Measurements from ENCODE around the gene EIF2AK3. TPM values are rescaled to one million over a fixed set of nuclear protein-coding genes. Genes with fewer than 3 reads are reported as not detected.

Gene EIF2AK3
- polyA plus RNA-seq, 1 donor from 2014 or later, result 23.2 TPM

DNA sequence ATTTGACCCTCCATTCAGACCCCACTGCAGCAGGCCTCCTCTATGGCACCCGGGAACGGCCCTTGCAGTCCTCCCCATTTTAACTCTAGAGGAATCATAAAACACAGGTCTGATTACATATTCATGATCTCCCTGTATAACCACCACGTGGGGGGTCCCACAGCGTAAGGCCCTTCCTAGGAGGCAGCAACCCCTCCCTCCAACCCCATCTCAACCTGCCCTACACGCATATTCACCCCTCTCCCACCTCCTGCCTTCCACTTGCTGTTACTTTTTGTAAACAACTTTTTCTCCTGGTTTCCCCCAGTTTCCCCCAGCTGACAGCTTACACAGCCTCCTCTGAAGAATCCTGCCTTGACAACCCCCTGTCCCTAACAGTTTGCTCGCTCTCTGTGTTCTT, 89.6 kb downstream of the EIF2AK3 start:
- Histone ChIP-seq H3K9me2 (ENCODE audit: insufficient read depth, low read length) (no peaks in the 10 kb centered on the region), H3K27ac (ENCODE audit: low read length) (no peak overlapping the region), H3K27me3 (ENCODE audit: insufficient read depth, low read depth, low read length) (no peaks in the 10 kb centered on the region), H2AFZ (ENCODE audit: low read depth, low read length) (no peak overlapping the region), H3K9ac (ENCODE audit: low read length) (no peak overlapping the region), H3K4me2 (ENCODE audit: low read length) (no peak overlapping the region), H3K9me3 (ENCODE audit: low read length) (no peaks in the 10 kb centered on the region), H3F3A (ENCODE audit: insufficient read depth, low read length, poor library complexity, severe bottlenecking) (no peaks in the 10 kb centered on the region), H3K36me3 (ENCODE audit: insufficient read depth, low read length) (no peaks in the 10 kb centered on the region), H3K79me2 (replicated peaks; ENCODE audit: insufficient read depth, low read length) (no peaks in the 10 kb centered on the region), H3K4me3 (ENCODE audit: low read length) (no peak overlapping the region), H4K20me1 (ENCODE audit: insufficient read depth) (no peaks in the 10 kb centered on the region)
- TF ChIP-seq MXI1 (conservative IDR thresholded peaks at IDR 0.05; ENCODE audit: poor library complexity, severe bottlenecking), result no peak
- no peak for TF ChIP-seq TAF1 (IDR thresholded peaks at IDR 0.05; ENCODE audit: low read depth)
- no peak for TF ChIP-seq EP300 (conservative IDR thresholded peaks at IDR 0.05; ENCODE audit: poor library complexity, severe bottlenecking)
- TF ChIP-seq POLR2AphosphoS5 (IDR thresholded peaks at IDR 0.05), result no peak
- no peak for TF ChIP-seq REST (IDR thresholded peaks at IDR 0.05; ENCODE audit: borderline replicate concordance)
- no peak for TF ChIP-seq EZH2 (IDR thresholded peaks at IDR 0.05; ENCODE audit: borderline replicate concordance, insufficient read depth, low read length, poor library complexity, severe bottlenecking)
- TF ChIP-seq SMC3 (conservative IDR thresholded peaks at IDR 0.05; ENCODE audit: poor library complexity), result no peak
- no peak for TF ChIP-seq CTCF (IDR thresholded peaks at IDR 0.05; ENCODE audit: poor library complexity, severe bottlenecking)
- no peak for TF ChIP-seq RAD21 (conservative IDR thresholded peaks at IDR 0.05)

DNA sequence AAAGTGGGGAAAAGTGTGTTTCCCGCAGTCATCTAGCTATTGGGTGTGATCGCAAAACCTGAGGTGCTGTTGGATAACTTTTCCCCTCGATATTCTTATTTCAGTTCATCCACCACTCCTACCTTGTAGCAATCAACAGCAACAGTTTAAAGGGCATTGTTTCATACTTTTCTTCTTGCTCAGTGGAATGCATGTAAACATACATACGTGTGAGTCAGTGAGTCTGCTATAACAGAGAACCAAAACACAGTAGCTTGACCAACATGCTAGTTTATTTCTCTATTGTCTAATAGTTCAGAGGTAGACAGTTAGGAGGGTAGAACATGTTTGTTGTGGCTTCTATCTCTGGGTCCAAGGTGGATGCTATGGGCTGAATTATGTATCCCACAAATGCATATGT, 97.2 kb downstream of the EIF2AK3 start:
- H3K4me3 ChIP-seq (ENCODE audit: low read length), result no peak overlapping the region
- H3K79me2 ChIP-seq (replicated peaks; ENCODE audit: insufficient read depth, low read length), result no peaks in the 10 kb centered on the region
- no peaks in the 10 kb centered on the region for H3K36me3 ChIP-seq (ENCODE audit: insufficient read depth, low read length)
- H4K20me1 ChIP-seq (ENCODE audit: insufficient read depth), result no peaks in the 10 kb centered on the region
- H3K4me2 ChIP-seq (ENCODE audit: low read length), result no peak overlapping the region
- H3K9ac ChIP-seq (ENCODE audit: low read length), result no peak overlapping the region
- TF ChIP-seq TAF1 (IDR thresholded peaks at IDR 0.05; ENCODE audit: low read depth) (no peak), REST (IDR thresholded peaks at IDR 0.05; ENCODE audit: borderline replicate concordance) (no peak), RAD21 (conservative IDR thresholded peaks at IDR 0.05) (no peak), SMC3 (conservative IDR thresholded peaks at IDR 0.05; ENCODE audit: poor library complexity) (no peak), MXI1 (conservative IDR thresholded peaks at IDR 0.05; ENCODE audit: poor library complexity, severe bottlenecking) (no peak), EZH2 (IDR thresholded peaks at IDR 0.05; ENCODE audit: borderline replicate concordance, insufficient read depth, low read length, poor library complexity, severe bottlenecking) (no peak), EP300 (conservative IDR thresholded peaks at IDR 0.05; ENCODE audit: poor library complexity, severe bottlenecking) (no peak), POLR2AphosphoS5 (IDR thresholded peaks at IDR 0.05) (no peak), CTCF (IDR thresholded peaks at IDR 0.05; ENCODE audit: poor library complexity, severe bottlenecking) (no peak)
- no peaks in the 10 kb centered on the region for H3K9me3 ChIP-seq (ENCODE audit: low read length)
- H3K9me2 ChIP-seq (ENCODE audit: insufficient read depth, low read length), result no peaks in the 10 kb centered on the region
- no peaks in the 10 kb centered on the region for H3K27me3 ChIP-seq (ENCODE audit: insufficient read depth, low read depth, low read length)
- H3F3A ChIP-seq (ENCODE audit: insufficient read depth, low read length, poor library complexity, severe bottlenecking), result no peaks in the 10 kb centered on the region
- H2AFZ ChIP-seq (ENCODE audit: low read depth, low read length), result no peak overlapping the region
- no peak overlapping the region for H3K27ac ChIP-seq (ENCODE audit: low read length)

All from neural cell (in vitro differentiated cells).